H1 (cell line): ENCODE measurements around the gene PAK2. TPM values are rescaled to one million over a fixed set of nuclear protein-coding genes. Genes with fewer than 3 reads are reported as not detected.
"Not testable (repeated sequence)": the region's sequence is repeated elsewhere in the genome, so short reads cannot be mapped to it uniquely, and the experiment has no call there.

Experiments
- CTCF ChIA-PET: fragments of 300-600 bp; sonication (Branson Sonifier 250); formaldehyde crosslinking; loops from one replicate; lab custom pipeline; 2021; ENCODE audit not compliant: partially characterized antibody; lab: Charles Lee
- POLR2A ChIA-PET: fragments of 300-600 bp; sonication (Branson Sonifier 250); formaldehyde crosslinking; loops from one replicate; lab custom pipeline; 2021; ENCODE audit warnings: inconsistent platforms; ENCODE audit not compliant: partially characterized antibody; lab: Charles Lee
- DNase-seq, 2 experiments: peaks; one replicate each; pipeline versions ENCODE4 v3.0.0 to v3.0.0-alpha.2; 2010 to 2022; ENCODE audit warnings: low spot score in 2 of 2, low read depth in 1 of 2, mixed read lengths in 1 of 2
- FAIRE-seq: peaks from 2 replicates; lab custom pipeline; 2011; peaks lifted over from hg19 to GRCh38; lab: Jason Lieb, UNC
- H2AFZ ChIP-seq: 2 replicates; pipeline ENCODE4 v1.8.1; 2012; ENCODE audit warnings: low read length, inconsistent platforms
- H2AK5ac ChIP-seq: 2 replicates; pipeline ENCODE4 v1.6.1; 2013; ENCODE audit warnings: low read depth, low read length
- H2BK120ac ChIP-seq: replicated peaks from 2 replicates; pipeline ENCODE3; 2013; ENCODE audit warnings: low read depth, low read length, inconsistent platforms
- H2BK12ac ChIP-seq: 2 replicates; pipeline ENCODE4 v1.6.1; 2013; ENCODE audit warnings: low read depth, low read length
- H2BK15ac ChIP-seq: 2 replicates; pipeline ENCODE4 v1.6.1; 2013; ENCODE audit warnings: low read length
- H2BK20ac ChIP-seq: 2 replicates; pipeline ENCODE4 v1.6.1; 2013; ENCODE audit warnings: low read length
- H2BK5ac ChIP-seq: 2 replicates; pipeline ENCODE4 v1.6.1; 2013; ENCODE audit warnings: low read depth, low read length
- H3K14ac ChIP-seq: 2 replicates; pipeline ENCODE4 v1.6.1; 2013; ENCODE audit warnings: inconsistent platforms; ENCODE audit not compliant: insufficient read length
- H3K18ac ChIP-seq: 2 replicates; pipeline ENCODE4 v1.6.1; 2013; ENCODE audit warnings: low read length; ENCODE audit errors: extremely low read depth
- H3K23ac ChIP-seq: 2 replicates; pipeline ENCODE4 v1.6.1; 2013; ENCODE audit warnings: inconsistent platforms; ENCODE audit not compliant: insufficient read length
- H3K23me2 ChIP-seq: 2 replicates; pipeline ENCODE4 v1.6.1; 2013; ENCODE audit warnings: low read depth, low read length
- H3K27ac ChIP-seq: 2 replicates; pipeline ENCODE4 v1.6.1; 2011; ENCODE audit warnings: low read depth, low read length, inconsistent platforms
- H3K27me3 ChIP-seq, 4 experiments: replicated peaks in 1 of 4; 1 replicate in 1 of 4; 2 replicates in 3 of 4; pipeline versions ENCODE4 v1.6.1 to v1.8.1; 2011 to 2013; ENCODE audit warnings: low read length in 3 of 4, mild to moderate bottlenecking in 3 of 4, inconsistent platforms in 2 of 4, mixed read lengths in 2 of 4, moderate library complexity in 1 of 4; ENCODE audit not compliant: control insufficient read depth in 3 of 4, insufficient read depth in 3 of 4; ENCODE audit errors: extremely low read depth in 1 of 4
- H3K36me3 ChIP-seq, 4 experiments: 2 replicates each; pipeline versions ENCODE4 v1.6.1 to v1.8.1; 2011 to 2013; ENCODE audit warnings: mild to moderate bottlenecking in 4 of 4, low read length in 3 of 4, moderate library complexity in 2 of 4, control low read depth in 1 of 4, inconsistent platforms in 1 of 4; ENCODE audit not compliant: insufficient read depth in 4 of 4, control insufficient read depth in 2 of 4
- H3K4ac ChIP-seq: replicated peaks from 2 replicates; pipeline ENCODE3; 2013; ENCODE audit warnings: low read length, low read depth, mixed read lengths, inconsistent platforms; ENCODE audit not compliant: insufficient read length
- H3K4me1 ChIP-seq, 4 experiments: replicated peaks in 1 of 4; 1 replicate in 1 of 4; 2 replicates in 3 of 4; pipeline versions ENCODE4 v1.6.1 to v1.8.1; 2011 to 2013; ENCODE audit warnings: low read length in 3 of 4, inconsistent platforms in 2 of 4, mixed read lengths in 1 of 4; ENCODE audit not compliant: insufficient read depth in 4 of 4, control insufficient read depth in 3 of 4
- H3K4me2 ChIP-seq, 2 experiments: 2 replicates each; pipeline versions ENCODE4 v1.6.1 to v1.8.1; 2011 to 2013; ENCODE audit warnings: low read depth in 2 of 2, low read length in 2 of 2, control low read depth in 1 of 2, inconsistent platforms in 1 of 2, mild to moderate bottlenecking in 1 of 2; ENCODE audit not compliant: insufficient read depth in 1 of 2
- H3K4me3 ChIP-seq, 4 experiments: fragments of 200-600, 300-600 bp in 1 of 4; sonication (generic), shearing (Covaris generic), sonication (Bioruptor Twin) in 1 of 4; 2 replicates each; pipeline versions ENCODE4 v1.5.1 to v1.8.1; 2011 to 2016; ENCODE audit warnings: low read length in 4 of 4, low read depth in 3 of 4, control low read depth in 2 of 4, inconsistent platforms in 2 of 4, mild to moderate bottlenecking in 2 of 4, mixed read lengths in 1 of 4, moderate library complexity in 1 of 4; ENCODE audit not compliant: insufficient read depth in 2 of 4; ENCODE audit errors: extremely low read depth in 1 of 4
- H3K56ac ChIP-seq: replicated peaks from 2 replicates; pipeline ENCODE3; 2013; ENCODE audit warnings: low read depth, mild to moderate bottlenecking, mixed read lengths, low read length, inconsistent platforms; ENCODE audit not compliant: insufficient read length
- H3K79me1 ChIP-seq: 2 replicates; pipeline ENCODE4 v1.6.1; 2013; ENCODE audit warnings: low read depth, low read length, control low read depth
- H3K79me2 ChIP-seq, 2 experiments: 2 replicates each; pipeline versions ENCODE4 v1.6.1 to v1.8.1; 2012 to 2013; ENCODE audit warnings: low read length in 2 of 2, mild to moderate bottlenecking in 2 of 2, inconsistent platforms in 1 of 2; ENCODE audit not compliant: insufficient read depth in 2 of 2, control insufficient read depth in 1 of 2
- H3K9ac ChIP-seq, 4 experiments: replicated peaks in 1 of 4; 1 replicate in 1 of 4; 2 replicates in 3 of 4; pipeline versions ENCODE4 v1.6.1 to v1.8.1; 2011 to 2013; ENCODE audit warnings: low read depth in 3 of 4, low read length in 3 of 4, control low read depth in 2 of 4, mild to moderate bottlenecking in 2 of 4, moderate library complexity in 2 of 4, inconsistent platforms in 1 of 4; ENCODE audit errors: extremely low read depth in 1 of 4
- H3K9me3 ChIP-seq, 2 experiments: 2 replicates each; pipeline versions ENCODE4 v1.6.1 to v1.8.1; 2012 to 2013; ENCODE audit warnings: mild to moderate bottlenecking in 2 of 2, moderate library complexity in 2 of 2, control low read depth in 1 of 2, inconsistent platforms in 1 of 2, low read depth in 1 of 2, low read length in 1 of 2, mixed read lengths in 1 of 2; ENCODE audit not compliant: insufficient read depth in 2 of 2
- H4K20me1 ChIP-seq, 2 experiments: replicated peaks in 1 of 2; 2 replicates each; pipeline versions ENCODE3 to v1.8.1; 2011 to 2013; ENCODE audit warnings: inconsistent platforms in 2 of 2, low read length in 2 of 2, mild to moderate bottlenecking in 1 of 2; ENCODE audit not compliant: insufficient read depth in 2 of 2, control insufficient read depth in 1 of 2
- H4K5ac ChIP-seq: 2 replicates; pipeline ENCODE4 v1.6.1; 2013; ENCODE audit warnings: low read length, low read depth, mixed read lengths, inconsistent platforms; ENCODE audit not compliant: insufficient read length
- H4K8ac ChIP-seq: 2 replicates; pipeline ENCODE4 v1.8.0; 2013; ENCODE audit warnings: mild to moderate bottlenecking, moderate library complexity, low read length, inconsistent platforms; ENCODE audit not compliant: insufficient read depth; ENCODE audit errors: extremely low read depth
- H4K91ac ChIP-seq: replicated peaks from 2 replicates; pipeline ENCODE3; 2013; ENCODE audit warnings: low read length, mixed read lengths, inconsistent platforms; ENCODE audit not compliant: insufficient read length
- CBX5 ChIP-seq: fragments of 300-800, 300-1000 bp; sonication (generic); IDR thresholded peaks from 2 replicates; pipeline ENCODE4 v1.7.1; 2016; ENCODE audit warnings: antibody characterized with exemption, low read length, low read depth
- FOSL1 ChIP-seq: IDR thresholded peaks from 2 replicates; pipeline ENCODE4 v1.6.1; 2011; ENCODE audit warnings: mild to moderate bottlenecking, low read depth, low read length, moderate library complexity; ENCODE audit not compliant: insufficient read depth
- KDM1A ChIP-seq: fragments of 200-600, 300-600 bp; sonication (generic); IDR thresholded peaks from 2 replicates; pipeline ENCODE4 v1.7.1; 2016; ENCODE audit warnings: mild to moderate bottlenecking, low read length, borderline replicate concordance
- NANOG ChIP-seq: IDR thresholded peaks from 2 replicates; pipeline ENCODE4 v1.6.1; 2011; ENCODE audit warnings: low read length, low read depth, mild to moderate bottlenecking, inconsistent platforms; ENCODE audit not compliant: insufficient read depth, poor library complexity, severe bottlenecking
- SIN3A ChIP-seq, 2 experiments: IDR thresholded peaks in 1 of 2; conservative IDR thresholded peaks in 1 of 2; 2 replicates each; pipeline ENCODE4 v1.6.1; 2011 to 2012; ENCODE audit warnings: low read length in 2 of 2, improper control_type of control experiment in 1 of 2, low read depth in 1 of 2, mild to moderate bottlenecking in 1 of 2
- WGBS, 2 experiments: shearing (Covaris generic) in 1 of 2; methylation state at CpG; one replicate each; pipeline versions ENCODE4 v1.1.6 to v1.1.7; 2013 to 2015; ENCODE audit warnings: low lambda C conversion rate in 2 of 2, mixed read lengths in 2 of 2, inconsistent platforms in 1 of 2, low coverage in 1 of 2, missing lambda C conversion rate in 1 of 2; ENCODE audit not compliant: insufficient replicate concordance in 2 of 2, insufficient coverage in 1 of 2, insufficient read length in 1 of 2; ENCODE audit errors: extremely low coverage in 1 of 2, missing lambda C conversion rate in 1 of 2; 5-methylcytosine and 5-hydroxymethylcytosine counted together
- polyA plus RNA-seq, 7 experiments: library from polyadenylated mRNA; depleted of rRNA in 3 of 7; stranded (reverse) in 5 of 7; unstranded in 2 of 7; fragments of >200 nt in 5 of 7; fragments of 200-250 nt in 2 of 7; gene quantifications; 1 replicate in 5 of 7; 2 replicates in 1 of 7; 4 replicates in 1 of 7; pipeline versions ENCODE4 v1.2.1 to v1.2.3, GENCODE V29; 2011 to 2013; ENCODE audit warnings: missing spikeins in 2 of 7, mixed read lengths in 2 of 7
- total RNA-seq: library from RNA; stranded (reverse); fragmentation: NEBNext Ultra II Directional; extraction: Animal tissue kit (Norgen Biotek cat#: 25700); gene quantifications from 2 replicates; pipeline ENCODE4 v1.2.1, GENCODE V29; 2021

Gene PAK2
- total and polyA plus RNA-seq, 2 of the 8 experiments (the other 6 are each of a cell fraction or from before 2014, with no cell fraction given): 13.1 to 60.5 TPM

GRCh38 chr3:196741249-196741889, 1.7 kb downstream of the PAK2 start (continued):
- TF ChIP-seq NANOG: no peak
- no peak for TF ChIP-seq SIN3A (conservative IDR thresholded peaks at IDR 0.05 in 1 of 2, IDR thresholded peaks at IDR 0.05 in 1 of 2; ENCODE audit: low read depth in 1 of 2, low read length in 2 of 2)
- TF ChIP-seq CBX5: no peak
- no peak for TF ChIP-seq FOSL1
- TF ChIP-seq KDM1A: no peak

GRCh38 chr3:196743569-196743968, 3.9 kb downstream of the PAK2 start:
- not testable (repeated sequence) for H2BK5ac ChIP-seq, H4K91ac ChIP-seq, H3K14ac ChIP-seq, H3K27me3 ChIP-seq, H2BK15ac ChIP-seq, H2BK120ac ChIP-seq, H3K4ac ChIP-seq, H2BK20ac ChIP-seq, FAIRE-seq, H2AFZ ChIP-seq, H3K79me1 ChIP-seq, H3K4me2 ChIP-seq, H3K18ac ChIP-seq, H3K9me3 ChIP-seq, H4K5ac ChIP-seq, H3K9ac ChIP-seq, H2BK12ac ChIP-seq, H4K20me1 ChIP-seq, H3K4me3 ChIP-seq, H3K23me2 ChIP-seq, H3K27ac ChIP-seq, H3K36me3 ChIP-seq, H2AK5ac ChIP-seq, H3K4me1 ChIP-seq, H3K23ac ChIP-seq, DNase-seq, H4K8ac ChIP-seq, H3K56ac ChIP-seq
- peaks cover 24 to 86% of the 10 kb centered on the region in 2 experiments for H3K79me2 ChIP-seq
- WGBS, 2 experiments: 95% methylated on average over 10 of the region's 10 CpGs; no CpG with 5 or more reads in 1 of the 2 experiments
- ChIA-PET CTCF (interaction anchor here (1.3 to 1.7 kb wide), 2 partner anchors 134 to 803 kb away, joined by 3 to 5 read pairs; no protein-coding TSS in a partner anchor), POLR2A (interaction anchor here (0.9 to 1.7 kb wide), 3 partner anchors 15 to 113 kb away, joined by 3 to 6 read pairs (median 3); no protein-coding TSS in a partner anchor)
